ENCODE measurements around the gene MOB3B.

The MOB3B gene

GRCh38 chr9:27402626-27403025 lies 127.0 kb downstream of the MOB3B start:
- H3K27ac ChIP-seq (ENCODE audit: low read depth, low read length), result no peak overlapping the region
- H3K4me3 ChIP-seq (ENCODE audit: low read depth in 1 of 5, low read length in 5 of 5), result no peak overlapping the region
- H3K9ac ChIP-seq (ENCODE audit: low read length in 5 of 5), result no peak overlapping the region
- H3K4me1 ChIP-seq (ENCODE audit: control insufficient read depth in 5 of 5, insufficient read depth in 5 of 5, low read length in 5 of 5), result peaks cover 0 to 10% (median 5%) of the 10 kb centered on the region in 5 donors
- no peaks in the 10 kb centered on the region for H3K27me3 ChIP-seq (ENCODE audit: control insufficient read depth in 5 of 5, insufficient read depth in 4 of 5, low read length in 5 of 5)
- no peaks in the 10 kb centered on the region for H3K36me3 ChIP-seq (ENCODE audit: control insufficient read depth in 5 of 5, insufficient read depth in 5 of 5, low read length in 5 of 5)
- peaks cover 0 to 2% (median 0%) of the 10 kb centered on the region in 5 donors for H3K9me3 ChIP-seq (ENCODE audit: control insufficient read depth in 5 of 5, low read length in 5 of 5)

- peaks cover 0 to 4% (median 0%) of the 10 kb centered on the region in 5 donors for H3K36me3 ChIP-seq (ENCODE audit: control insufficient read depth in 5 of 5, insufficient read depth in 5 of 5, low read length in 5 of 5)
- no peak overlapping the region for H3K9ac ChIP-seq (ENCODE audit: low read length in 5 of 5)
- no peaks in the 10 kb centered on the region for H3K27me3 ChIP-seq (ENCODE audit: control insufficient read depth in 5 of 5, insufficient read depth in 4 of 5, low read length in 5 of 5)
- H3K27ac ChIP-seq (ENCODE audit: low read depth, low read length), result no peak overlapping the region
- H3K9me3 ChIP-seq (ENCODE audit: control insufficient read depth in 5 of 5, low read length in 5 of 5), result no peaks in the 10 kb centered on the region
- no peak overlapping the region for H3K4me3 ChIP-seq (ENCODE audit: low read depth in 1 of 5, low read length in 5 of 5)
- H3K4me1 ChIP-seq (ENCODE audit: control insufficient read depth in 5 of 5, insufficient read depth in 5 of 5, low read length in 5 of 5), result peaks cover 0 to 5% (median 0%) of the 10 kb centered on the region in 5 donors
These were observed 129.2 kb downstream of the MOB3B start for GRCh38 chr9:27400334-27400880.

DNA sequence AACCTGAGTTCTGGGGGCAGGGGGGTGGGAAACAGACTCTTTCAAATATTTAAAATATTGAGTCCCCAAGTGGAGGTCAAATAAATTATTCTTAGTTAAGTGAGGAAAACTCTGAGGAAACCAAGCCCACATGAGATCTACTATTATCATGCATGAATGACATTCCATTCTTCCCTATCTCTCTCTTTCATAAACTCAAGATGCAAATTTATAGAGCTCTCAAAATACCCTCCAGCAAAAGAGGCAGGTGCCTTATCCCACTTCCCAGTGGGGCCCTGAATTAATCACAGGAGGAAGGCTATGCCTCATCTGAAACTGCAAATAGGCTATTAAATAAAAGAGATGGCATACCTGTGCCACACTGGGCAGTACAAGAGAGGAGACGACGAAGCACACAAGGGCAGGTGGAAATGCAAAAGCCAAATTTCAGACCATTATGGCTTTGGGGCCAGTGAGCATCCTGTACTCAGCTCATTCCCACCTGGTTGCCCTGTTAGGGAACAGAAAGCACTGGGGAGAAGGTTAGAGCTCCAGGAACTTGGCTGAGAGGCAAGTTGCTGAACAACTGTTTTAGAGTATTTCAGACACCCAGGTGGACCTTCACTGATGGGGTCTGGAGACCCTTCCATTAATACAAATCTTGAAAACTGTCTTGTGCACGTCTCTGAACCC lies 130.5 kb downstream of the MOB3B start:
- Histone ChIP-seq H3K4me1 (ENCODE audit: control insufficient read depth in 5 of 5, insufficient read depth in 5 of 5, low read length in 5 of 5) (peaks cover 0 to 12% (median 4%) of the 10 kb centered on the region in 5 donors), H3K27me3 (ENCODE audit: control insufficient read depth in 5 of 5, insufficient read depth in 4 of 5, low read length in 5 of 5) (no peaks in the 10 kb centered on the region), H3K27ac (ENCODE audit: low read depth, low read length) (no peak overlapping the region), H3K36me3 (ENCODE audit: control insufficient read depth in 5 of 5, insufficient read depth in 5 of 5, low read length in 5 of 5) (peaks cover 0 to 4% (median 0%) of the 10 kb centered on the region in 5 donors), H3K9ac (ENCODE audit: low read length in 5 of 5) (no peak overlapping the region), H3K9me3 (ENCODE audit: control insufficient read depth in 5 of 5, low read length in 5 of 5) (no peaks in the 10 kb centered on the region), H3K4me3 (ENCODE audit: low read depth in 1 of 5, low read length in 5 of 5) (no peak overlapping the region)

- Histone ChIP-seq H3K27ac (ENCODE audit: low read depth, low read length) (no peak overlapping the region), H3K36me3 (ENCODE audit: control insufficient read depth in 5 of 5, insufficient read depth in 5 of 5, low read length in 5 of 5) (peaks cover 0 to 4% (median 0%) of the 10 kb centered on the region in 5 donors), H3K27me3 (ENCODE audit: control insufficient read depth in 5 of 5, insufficient read depth in 4 of 5, low read length in 5 of 5) (no peaks in the 10 kb centered on the region), H3K9ac (ENCODE audit: low read length in 5 of 5) (no peak overlapping the region), H3K9me3 (ENCODE audit: control insufficient read depth in 5 of 5, low read length in 5 of 5) (no peaks in the 10 kb centered on the region), H3K4me1 (ENCODE audit: control insufficient read depth in 5 of 5, insufficient read depth in 5 of 5, low read length in 5 of 5) (peaks cover 0 to 18% (median 14%) of the 10 kb centered on the region in 5 donors), H3K4me3 (ENCODE audit: low read depth in 1 of 5, low read length in 5 of 5) (no peak overlapping the region)
These were observed 133.1 kb downstream of the MOB3B start for GRCh38 chr9:27396495-27396894.

DNA sequence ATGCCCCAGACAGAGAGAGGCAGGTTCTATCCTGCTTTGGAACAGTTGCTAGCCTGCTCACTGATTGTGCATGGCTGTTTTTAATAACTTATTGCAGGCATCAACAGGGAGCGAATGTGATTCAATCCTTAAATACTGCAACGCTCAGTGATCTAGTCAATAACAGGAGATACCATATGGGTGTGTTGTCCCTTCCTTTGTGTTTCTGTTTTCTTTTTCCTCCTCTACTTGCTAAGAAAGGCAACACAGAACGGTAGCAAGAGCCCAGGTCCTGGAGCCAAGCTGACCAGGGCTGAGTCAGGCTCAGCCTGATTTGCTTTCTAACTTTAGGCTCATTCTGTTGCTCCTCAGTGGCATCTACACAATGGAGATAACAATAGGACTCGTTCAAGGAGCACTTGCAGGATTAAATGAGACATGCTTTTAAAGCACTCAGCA lies 134.1 kb downstream of the MOB3B start:
- Histone ChIP-seq H3K9me3 (ENCODE audit: control insufficient read depth in 5 of 5, low read length in 5 of 5) (no peaks in the 10 kb centered on the region), H3K4me1 (ENCODE audit: control insufficient read depth in 5 of 5, insufficient read depth in 5 of 5, low read length in 5 of 5) (peaks cover 0 to 18% (median 14%) of the 10 kb centered on the region in 5 donors), H3K27ac (ENCODE audit: low read depth, low read length) (no peak overlapping the region), H3K27me3 (ENCODE audit: control insufficient read depth in 5 of 5, insufficient read depth in 4 of 5, low read length in 5 of 5) (no peaks in the 10 kb centered on the region), H3K9ac (ENCODE audit: low read length in 5 of 5) (no peak overlapping the region), H3K4me3 (ENCODE audit: low read depth in 1 of 5, low read length in 5 of 5) (no peak overlapping the region), H3K36me3 (ENCODE audit: control insufficient read depth in 5 of 5, insufficient read depth in 5 of 5, low read length in 5 of 5) (peaks cover 0 to 4% (median 0%) of the 10 kb centered on the region in 5 donors)

- Histone ChIP-seq H3K27me3 (ENCODE audit: control insufficient read depth in 5 of 5, insufficient read depth in 4 of 5, low read length in 5 of 5) (no peaks in the 10 kb centered on the region), H3K36me3 (ENCODE audit: control insufficient read depth in 5 of 5, insufficient read depth in 5 of 5, low read length in 5 of 5) (peaks cover 0 to 4% (median 0%) of the 10 kb centered on the region in 5 donors), H3K4me1 (ENCODE audit: control insufficient read depth in 5 of 5, insufficient read depth in 5 of 5, low read length in 5 of 5) (peaks cover 0 to 18% (median 14%) of the 10 kb centered on the region in 5 donors), H3K27ac (ENCODE audit: low read depth, low read length) (no peak overlapping the region), H3K9me3 (ENCODE audit: control insufficient read depth in 5 of 5, low read length in 5 of 5) (no peaks in the 10 kb centered on the region), H3K4me3 (ENCODE audit: low read depth in 1 of 5, low read length in 5 of 5) (no peak overlapping the region), H3K9ac (ENCODE audit: low read length in 5 of 5) (no peak overlapping the region)
These were observed 134.8 kb downstream of the MOB3B start for GRCh38 chr9:27394826-27395201.

DNA sequence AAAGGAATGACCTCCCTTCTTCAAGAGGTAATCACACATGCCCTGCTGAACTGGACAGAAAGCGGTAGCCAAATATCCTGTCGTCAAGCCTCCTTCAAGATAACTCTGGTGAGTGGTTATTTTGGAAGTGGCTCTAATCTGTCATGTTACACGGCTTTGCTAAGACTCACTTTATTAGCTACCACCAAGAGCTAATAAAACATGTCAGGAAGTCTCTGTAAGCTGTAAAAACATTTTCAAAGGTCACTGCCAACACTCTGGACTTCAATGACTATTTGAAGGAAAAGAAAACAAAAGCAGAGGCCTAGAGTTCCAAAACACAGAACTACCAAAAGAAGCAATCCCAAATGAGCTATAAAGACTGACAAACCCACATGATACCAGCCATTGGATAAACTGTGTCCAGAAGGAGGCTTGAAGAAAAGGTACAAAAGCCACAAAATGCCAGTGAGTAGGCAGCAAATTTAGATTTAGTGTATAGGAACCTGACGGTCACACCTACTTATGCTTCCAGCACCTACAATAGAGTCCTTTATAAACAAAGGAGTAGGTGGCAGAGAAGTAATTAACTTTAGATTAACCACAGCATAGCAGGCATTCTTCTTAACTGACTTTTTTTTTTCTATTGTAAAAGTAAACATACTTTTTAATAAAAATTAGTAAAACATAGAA lies 135.3 kb downstream of the MOB3B start:
- Histone ChIP-seq H3K9ac (ENCODE audit: low read length in 5 of 5) (no peak overlapping the region), H3K4me3 (ENCODE audit: low read depth in 1 of 5, low read length in 5 of 5) (no peak overlapping the region), H3K9me3 (ENCODE audit: control insufficient read depth in 5 of 5, low read length in 5 of 5) (no peaks in the 10 kb centered on the region), H3K27ac (ENCODE audit: low read depth, low read length) (peak overlapping the region; percentile 13), H3K36me3 (ENCODE audit: control insufficient read depth in 5 of 5, insufficient read depth in 5 of 5, low read length in 5 of 5) (peaks cover 0 to 4% (median 0%) of the 10 kb centered on the region in 5 donors), H3K4me1 (ENCODE audit: control insufficient read depth in 5 of 5, insufficient read depth in 5 of 5, low read length in 5 of 5) (peaks cover 0 to 18% (median 14%) of the 10 kb centered on the region in 5 donors), H3K27me3 (ENCODE audit: control insufficient read depth in 5 of 5, insufficient read depth in 4 of 5, low read length in 5 of 5) (no peaks in the 10 kb centered on the region)

DNA sequence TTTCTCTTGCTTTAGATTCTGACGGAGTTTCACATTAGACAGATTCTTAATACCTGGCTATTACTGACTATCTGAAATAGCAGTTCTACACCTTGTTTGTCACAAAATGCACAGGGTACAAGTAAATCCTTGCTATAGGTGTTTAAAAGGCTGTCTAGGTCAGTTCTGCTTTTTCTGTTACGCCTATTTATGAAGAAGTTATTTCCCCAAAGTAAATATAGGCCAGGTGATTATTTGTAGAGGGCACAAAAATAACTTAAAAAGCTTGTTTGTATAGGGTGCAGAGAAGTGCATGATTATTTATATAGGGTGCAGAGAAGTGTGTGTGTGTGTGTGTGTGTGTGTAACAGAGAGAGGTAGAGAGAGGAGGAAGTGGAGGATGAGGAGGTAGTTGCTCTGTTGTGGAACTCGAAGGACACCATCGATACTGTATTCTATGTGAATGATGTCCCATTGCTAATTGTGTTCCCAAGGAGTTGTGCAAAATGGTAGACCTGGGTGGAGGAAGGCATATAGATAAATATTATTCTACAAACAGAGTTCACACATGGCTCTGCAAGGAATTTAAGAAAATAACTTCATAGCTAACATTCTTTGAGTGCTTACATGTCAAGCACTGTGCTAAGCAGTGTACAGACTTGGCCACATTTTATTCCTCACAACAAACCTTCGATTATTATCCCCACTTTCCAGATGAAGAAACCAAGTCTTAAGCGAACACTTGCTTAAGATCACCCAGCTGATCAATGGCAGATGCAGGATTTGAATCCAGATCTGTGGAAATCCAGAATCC lies 136.4 kb downstream of the MOB3B start:
- no peaks in the 10 kb centered on the region for H3K9me3 ChIP-seq (ENCODE audit: control insufficient read depth in 5 of 5, low read length in 5 of 5)
- no peak overlapping the region for H3K4me3 ChIP-seq (ENCODE audit: low read depth in 1 of 5, low read length in 5 of 5)
- peaks cover 0 to 18% (median 14%) of the 10 kb centered on the region in 5 donors for H3K4me1 ChIP-seq (ENCODE audit: control insufficient read depth in 5 of 5, insufficient read depth in 5 of 5, low read length in 5 of 5)
- H3K36me3 ChIP-seq (ENCODE audit: control insufficient read depth in 5 of 5, insufficient read depth in 5 of 5, low read length in 5 of 5), result peaks cover 0 to 4% (median 0%) of the 10 kb centered on the region in 5 donors
- no peaks in the 10 kb centered on the region for H3K27me3 ChIP-seq (ENCODE audit: control insufficient read depth in 5 of 5, insufficient read depth in 4 of 5, low read length in 5 of 5)
- no peak overlapping the region for H3K27ac ChIP-seq (ENCODE audit: low read depth, low read length)
- H3K9ac ChIP-seq (ENCODE audit: low read length in 5 of 5), result no peak overlapping the region

GRCh38 chr9:27392451-27392850 lies 137.2 kb downstream of the MOB3B start:
- Histone ChIP-seq H3K4me3 (ENCODE audit: low read depth in 1 of 5, low read length in 5 of 5) (no peak overlapping the region), H3K36me3 (ENCODE audit: control insufficient read depth in 5 of 5, insufficient read depth in 5 of 5, low read length in 5 of 5) (peaks cover 0 to 4% (median 0%) of the 10 kb centered on the region in 5 donors), H3K27ac (ENCODE audit: low read depth, low read length) (no peak overlapping the region), H3K27me3 (ENCODE audit: control insufficient read depth in 5 of 5, insufficient read depth in 4 of 5, low read length in 5 of 5) (no peaks in the 10 kb centered on the region), H3K9me3 (ENCODE audit: control insufficient read depth in 5 of 5, low read length in 5 of 5) (no peaks in the 10 kb centered on the region), H3K4me1 (ENCODE audit: control insufficient read depth in 5 of 5, insufficient read depth in 5 of 5, low read length in 5 of 5) (peaks cover 0 to 18% (median 14%) of the 10 kb centered on the region in 5 donors), H3K9ac (ENCODE audit: low read length in 5 of 5) (no peak overlapping the region)
